ENCODE data around the gene GLYATL1B. TPM values are rescaled to one million over a fixed set of nuclear protein-coding genes. Genes with fewer than 3 reads are reported as not detected.
"Not testable (repeated sequence)": the region's sequence is repeated elsewhere in the genome, so short reads cannot be mapped to it uniquely, and the experiment has no call there.

Gene GLYATL1B
- total RNA-seq = not detected in 2 replicates

- not testable (repeated sequence) for DNase-seq (ENCODE audit: low read depth, low spot score)
Observed at GRCh38 chr11:59086007-59086406, at the start of gene GLYATL1B. Gene GLYATL1B, plus strand, starts transcription at chr11:59086307. Its CDS starts 0 bp downstream, at chr11:59086307.

- DNase-seq (ENCODE audit: low read depth, low spot score) = not testable (repeated sequence)
Observed at GRCh38 chr11:59036542-59036941, 49.6 kb upstream of the GLYATL1B start.

- DNase-seq (ENCODE audit: low read depth, low spot score) = not testable (repeated sequence)
Observed at GRCh38 chr11:59037434-59037833, 48.7 kb upstream of the GLYATL1B start.

- DNase-seq (ENCODE audit: low read depth, low spot score) = no peak
Observed at GRCh38 chr11:59040607-59041006, 45.5 kb upstream of the GLYATL1B start.

GRCh38 chr11:59051383-59051782 lies 34.7 kb upstream of the GLYATL1B start:
- DNase-seq (ENCODE audit: low read depth, low spot score) = not testable (repeated sequence)

GRCh38 chr11:59052355-59052754 lies 33.8 kb upstream of the GLYATL1B start:
- DNase-seq (ENCODE audit: low read depth, low spot score) = not testable (repeated sequence)

- peak; percentile 1 for DNase-seq (ENCODE audit: low read depth, low spot score)
Observed at GRCh38 chr11:59053387-59053786, 32.7 kb upstream of the GLYATL1B start.

- peak; percentile 76 for DNase-seq (ENCODE audit: low read depth, low spot score)
Observed at GRCh38 chr11:59058120-59059033, 27.7 kb upstream of the GLYATL1B start.

- DNase-seq (ENCODE audit: low read depth, low spot score) = not testable (repeated sequence)
Observed at GRCh38 chr11:59060096-59060495, 26.0 kb upstream of the GLYATL1B start.

GRCh38 chr11:59062602-59063529 lies 23.2 kb upstream of the GLYATL1B start:
- no peak for DNase-seq (ENCODE audit: low read depth, low spot score)

GRCh38 chr11:59063996-59064727 lies 21.9 kb upstream of the GLYATL1B start:
- not testable (repeated sequence) for DNase-seq (ENCODE audit: low read depth, low spot score)

- no peak for DNase-seq (ENCODE audit: low read depth, low spot score)
Observed at GRCh38 chr11:59069087-59069486, 17.0 kb upstream of the GLYATL1B start.

GRCh38 chr11:59076876-59077571 lies 9.1 kb upstream of the GLYATL1B start:
- no peak for DNase-seq (ENCODE audit: low read depth, low spot score)

- DNase-seq (ENCODE audit: low read depth, low spot score) = no peak
Observed at GRCh38 chr11:59078435-59078834, 7.7 kb upstream of the GLYATL1B start.

GRCh38 chr11:59079086-59079485 lies 7.0 kb upstream of the GLYATL1B start:
- no peak for DNase-seq (ENCODE audit: low read depth, low spot score)

- DNase-seq (ENCODE audit: low read depth, low spot score) = not testable (repeated sequence)
Observed at GRCh38 chr11:59080421-59080820, 5.7 kb upstream of the GLYATL1B start.

- DNase-seq (ENCODE audit: low read depth, low spot score) = not testable (repeated sequence)
Observed at GRCh38 chr11:59081430-59082020, 4.6 kb upstream of the GLYATL1B start.

- no peak for DNase-seq (ENCODE audit: low read depth, low spot score)
Observed at GRCh38 chr11:59088162-59088561, 2.1 kb downstream of the GLYATL1B start.

- DNase-seq (ENCODE audit: low read depth, low spot score) = not testable (repeated sequence)
Observed at GRCh38 chr11:59093576-59093975, 7.5 kb downstream of the GLYATL1B start.

GRCh38 chr11:59095225-59095624 lies 9.1 kb downstream of the GLYATL1B start:
- DNase-seq (ENCODE audit: low read depth, low spot score) = not testable (repeated sequence)

All from pulmonary artery endothelial cell (primary cell).